Esophagus (tissue), 2 donors: ENCODE data around the gene SKIC8. TPM values are rescaled to one million over a fixed set of nuclear protein-coding genes. Genes with fewer than 3 reads are reported as not detected.

Experiments
- H3K27ac ChIP-seq, 2 donors: one replicate each; pipeline ENCODE4 v1.5.1; 2013; ENCODE audit warnings: low read depth in 2 of 2, mild to moderate bottlenecking in 2 of 2, inconsistent platforms in 1 of 2, low read length in 1 of 2, moderate library complexity in 1 of 2
- H3K27me3 ChIP-seq, 2 donors: one replicate each; pipeline ENCODE4 v1.6.1; 2013; ENCODE audit warnings: low read length in 2 of 2, control low read depth in 1 of 2, mild to moderate bottlenecking in 1 of 2; ENCODE audit not compliant: insufficient read depth in 2 of 2, control insufficient read depth in 1 of 2
- H3K36me3 ChIP-seq, 2 donors: one replicate each; pipeline ENCODE4 v1.6.1; 2013; ENCODE audit warnings: low read length in 1 of 2; ENCODE audit not compliant: control insufficient read depth in 2 of 2, insufficient read depth in 2 of 2
- H3K4me1 ChIP-seq, 2 donors: one replicate each; pipeline ENCODE4 v1.6.1; 2013; ENCODE audit warnings: low read length in 1 of 2; ENCODE audit not compliant: control insufficient read depth in 2 of 2, insufficient read depth in 2 of 2
- H3K4me3 ChIP-seq, 2 donors: one replicate each; pipeline ENCODE4 v1.5.1; 2013; ENCODE audit warnings: low read length in 2 of 2, mild to moderate bottlenecking in 2 of 2, low read depth in 1 of 2, moderate library complexity in 1 of 2
- H3K9me3 ChIP-seq, 2 donors: one replicate each; pipeline ENCODE4 v1.6.1; 2013; ENCODE audit warnings: mild to moderate bottlenecking in 2 of 2, low read depth in 1 of 2, low read length in 1 of 2, moderate library complexity in 1 of 2; ENCODE audit not compliant: control insufficient read depth in 2 of 2, insufficient read depth in 1 of 2
- WGBS, 2 donors: extraction: QIAGEN DNeasy Blood & Tissue Kit; methylation state at CpG; one replicate each; pipeline ENCODE4 v1.1.7; 2013; 5-methylcytosine and 5-hydroxymethylcytosine counted together
- polyA plus RNA-seq, 2 donors: library from polyadenylated mRNA; stranded (reverse); fragments of 200-250 nt; gene quantifications; one replicate each; pipeline ENCODE4 v1.2.3, GENCODE V29; 2013
- donor health status: healthy with polysubstance abuse.
- donor health status: Bipolar disorder and iron deficiency.

Gene SKIC8
- polyA plus RNA-seq, 2 donors, result 29.4 to 53.3 TPM

GRCh38 chr15:78322724-78323521, 23.5 kb upstream of the SKIC8 start:
- Histone ChIP-seq H3K4me3 (no peak overlapping the region), H3K27me3 (no peaks in the 10 kb centered on the region), H3K36me3 (no peaks in the 10 kb centered on the region), H3K4me1 (peaks cover 0 to 6% of the 10 kb centered on the region in 2 donors), H3K27ac (no peak overlapping the region), H3K9me3 (no peaks in the 10 kb centered on the region)
- WGBS, 2 donors, result 78 to 79% methylated on average over 19 of the region's 19 CpGs

DNA sequence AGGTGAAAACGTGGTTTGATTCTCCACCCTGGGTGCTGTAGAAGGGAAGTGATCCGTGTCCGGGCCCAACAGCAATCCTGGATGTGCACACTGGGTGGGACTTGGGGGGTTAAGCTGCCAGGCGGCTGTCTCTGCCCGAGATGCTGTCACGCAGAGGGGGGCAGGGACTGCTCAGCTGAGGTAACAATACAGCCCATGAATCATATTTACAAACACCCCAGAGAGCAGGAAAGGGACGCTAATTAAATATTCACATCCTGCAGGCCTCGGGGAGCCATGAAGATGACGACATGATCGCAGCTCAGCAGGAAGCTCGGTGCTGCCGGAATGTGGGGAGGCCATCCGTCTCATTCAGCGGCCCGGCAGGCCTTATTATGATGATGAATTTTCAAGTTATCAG, 22.8 kb upstream of the SKIC8 start:
- H3K9me3 ChIP-seq, result no peaks in the 10 kb centered on the region
- no peaks in the 10 kb centered on the region for H3K36me3 ChIP-seq
- H3K27me3 ChIP-seq, result no peaks in the 10 kb centered on the region
- H3K27ac ChIP-seq, result no peak overlapping the region
- 66 to 69% methylated on average over 15 of the region's 15 CpGs for WGBS, 2 donors
- peaks cover 0 to 6% of the 10 kb centered on the region in 2 donors for H3K4me1 ChIP-seq
- no peak overlapping the region for H3K4me3 ChIP-seq

GRCh38 chr15:78321786-78322185, 22.4 kb upstream of the SKIC8 start:
- Histone ChIP-seq H3K27ac (no peak overlapping the region), H3K27me3 (no peaks in the 10 kb centered on the region), H3K4me3 (no peak overlapping the region), H3K4me1 (peaks cover 0 to 9% of the 10 kb centered on the region in 2 donors), H3K9me3 (no peaks in the 10 kb centered on the region), H3K36me3 (no peaks in the 10 kb centered on the region)
- 73 to 78% methylated on average over 4 of the region's 4 CpGs for WGBS, 2 donors

DNA sequence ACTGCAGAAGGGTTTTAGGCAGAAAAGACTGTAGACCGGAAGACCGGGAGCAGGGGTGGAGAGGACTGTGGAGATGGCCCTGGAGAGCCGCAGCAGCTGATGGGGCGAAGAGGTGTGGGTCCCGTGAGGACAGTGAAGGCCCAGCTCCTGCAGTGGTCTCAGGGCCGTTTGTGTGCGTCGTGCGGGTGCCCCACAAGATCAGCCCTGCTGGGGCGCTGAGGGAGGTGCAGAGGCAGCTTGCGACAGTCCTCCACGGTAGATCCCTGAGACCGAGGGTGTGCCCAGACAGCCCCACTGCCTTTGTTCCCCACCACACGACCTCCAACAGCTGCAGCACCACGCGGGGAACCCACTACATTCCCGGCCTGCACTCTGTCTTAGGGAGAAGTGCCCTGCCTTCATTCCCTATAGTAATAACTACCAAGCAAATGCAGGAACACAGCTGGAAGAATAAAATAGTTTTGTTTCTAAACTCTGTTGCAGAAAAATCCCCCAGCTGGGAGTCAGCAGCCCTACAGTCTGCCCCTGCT, 21.7 kb upstream of the SKIC8 start:
- no peak overlapping the region for H3K4me3 ChIP-seq
- H3K4me1 ChIP-seq, result peaks cover 0 to 9% of the 10 kb centered on the region in 2 donors
- H3K27ac ChIP-seq, result no peak overlapping the region
- no peaks in the 10 kb centered on the region for H3K9me3 ChIP-seq
- H3K36me3 ChIP-seq, result no peaks in the 10 kb centered on the region
- 78 to 79% methylated on average over 17 of the region's 17 CpGs for WGBS, 2 donors
- no peaks in the 10 kb centered on the region for H3K27me3 ChIP-seq

- H3K27ac ChIP-seq, result no peak overlapping the region
- peaks cover 0 to 5% of the 10 kb centered on the region in 2 donors for H3K4me1 ChIP-seq
- H3K9me3 ChIP-seq, result no peaks in the 10 kb centered on the region
- H3K4me3 ChIP-seq, result no peak overlapping the region
- no peaks in the 10 kb centered on the region for H3K36me3 ChIP-seq
- H3K27me3 ChIP-seq, result no peaks in the 10 kb centered on the region
- 90% methylated on average over 5 of the region's 5 CpGs for WGBS, 2 donors
Measured at GRCh38 chr15:78320183-78320582, 20.8 kb upstream of the SKIC8 start.

GRCh38 chr15:78319588-78319987, 20.2 kb upstream of the SKIC8 start:
- no peak overlapping the region for H3K4me3 ChIP-seq
- WGBS, 2 donors, result 80 to 84% methylated on average over 10 of the region's 10 CpGs
- no peaks in the 10 kb centered on the region for H3K9me3 ChIP-seq
- no peaks in the 10 kb centered on the region for H3K27me3 ChIP-seq
- no peaks in the 10 kb centered on the region for H3K36me3 ChIP-seq
- peaks cover 0 to 2% of the 10 kb centered on the region in 2 donors for H3K4me1 ChIP-seq
- H3K27ac ChIP-seq, result no peak overlapping the region

GRCh38 chr15:78317145-78317836, 17.9 kb upstream of the SKIC8 start:
- 62 to 72% methylated on average over 8 of the region's 8 CpGs for WGBS, 2 donors
- no peaks in the 10 kb centered on the region for H3K9me3 ChIP-seq
- no peak overlapping the region for H3K27ac ChIP-seq
- no peak overlapping the region for H3K4me3 ChIP-seq
- no peaks in the 10 kb centered on the region for H3K36me3 ChIP-seq
- no peaks in the 10 kb centered on the region for H3K27me3 ChIP-seq
- peaks cover 0 to 2% of the 10 kb centered on the region in 2 donors for H3K4me1 ChIP-seq

DNA sequence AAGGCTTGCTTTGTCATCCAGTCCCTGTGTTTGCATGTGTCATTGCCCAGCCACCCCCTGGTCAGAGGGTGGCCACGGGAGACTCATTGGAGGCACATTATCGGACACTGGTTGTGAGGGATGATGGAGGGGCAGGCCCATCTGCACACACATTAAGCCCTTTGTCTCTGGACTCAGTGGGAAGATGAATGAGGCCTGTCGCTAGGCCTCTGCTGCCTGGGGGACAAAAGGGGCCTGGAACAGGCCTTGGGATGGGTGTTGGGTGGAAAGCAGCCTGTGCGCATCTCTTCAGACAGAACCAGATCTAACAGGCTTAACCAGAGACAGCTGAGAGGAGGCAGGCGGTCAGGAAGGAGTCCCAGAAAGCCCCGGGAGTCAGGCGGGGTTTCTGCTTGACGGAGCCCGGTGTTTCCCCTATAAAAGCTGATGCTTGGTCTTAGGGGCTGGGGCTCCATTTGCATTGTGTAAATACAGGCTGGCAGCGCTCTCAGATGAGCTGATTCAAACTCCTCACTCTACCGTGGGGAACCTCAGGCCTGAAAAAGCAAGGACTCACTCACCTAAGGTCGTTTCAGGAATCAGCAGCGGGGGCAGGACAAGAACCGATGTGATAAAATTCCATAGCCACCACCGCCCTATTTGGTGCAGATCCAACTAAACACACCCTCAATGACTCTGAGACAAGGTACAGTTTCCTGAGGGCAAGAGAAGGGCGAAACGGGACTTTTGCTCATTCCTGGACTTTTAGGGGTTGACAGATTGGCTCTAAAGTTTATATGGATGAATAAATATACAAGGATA, 17.1 kb upstream of the SKIC8 start:
- Histone ChIP-seq H3K36me3 (no peaks in the 10 kb centered on the region), H3K9me3 (no peaks in the 10 kb centered on the region), H3K27ac (no peak overlapping the region), H3K4me1 (peaks cover 0 to 2% of the 10 kb centered on the region in 2 donors), H3K27me3 (no peaks in the 10 kb centered on the region), H3K4me3 (no peak overlapping the region)
- 47 to 53% methylated on average over 17 of the region's 17 CpGs for WGBS, 2 donors

DNA sequence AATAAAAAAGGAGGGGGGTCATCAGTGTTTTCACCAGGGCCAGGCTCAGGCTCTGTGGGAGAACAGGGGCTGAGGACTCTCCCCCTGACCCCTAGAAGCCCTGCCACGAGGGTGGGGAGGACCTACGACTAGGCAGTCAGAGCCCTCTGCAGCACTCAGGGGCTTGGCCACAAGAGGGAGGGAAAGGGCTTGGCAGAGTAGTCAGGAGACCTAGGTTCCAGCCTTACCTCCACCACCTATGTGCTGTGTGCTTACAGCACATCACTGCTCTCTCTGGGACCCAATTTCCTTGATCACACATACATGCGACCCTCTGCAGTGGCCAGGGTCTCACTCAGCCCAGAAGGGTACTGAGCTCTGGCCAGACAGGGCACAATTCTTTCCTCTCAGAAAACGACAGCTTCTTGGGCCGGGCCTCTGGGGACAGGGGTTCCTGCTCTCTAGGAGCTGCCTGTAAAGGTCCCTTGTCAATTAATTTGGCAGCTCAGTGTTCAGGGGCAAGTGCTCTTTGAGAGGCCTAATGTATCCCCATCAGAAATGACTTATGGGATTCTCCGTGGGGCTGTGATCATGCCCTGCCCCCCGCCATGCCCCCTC, 16.4 kb upstream of the SKIC8 start:
- no peaks in the 10 kb centered on the region for H3K36me3 ChIP-seq
- H3K9me3 ChIP-seq, result no peaks in the 10 kb centered on the region
- no peak overlapping the region for H3K4me3 ChIP-seq
- no peaks in the 10 kb centered on the region for H3K27me3 ChIP-seq
- peaks cover 0 to 2% of the 10 kb centered on the region in 2 donors for H3K4me1 ChIP-seq
- no peak overlapping the region for H3K27ac ChIP-seq
- WGBS, 2 donors, result 72 to 74% methylated on average over 7 of the region's 7 CpGs
